ENCODE results near the gene OBSCN. TPM values are rescaled to one million over a fixed set of nuclear protein-coding genes. Genes with fewer than 3 reads are reported as not detected.

OBSCN gene
- total RNA-seq, 1 experiment from 2014 or later = 10.5 TPM

DNA sequence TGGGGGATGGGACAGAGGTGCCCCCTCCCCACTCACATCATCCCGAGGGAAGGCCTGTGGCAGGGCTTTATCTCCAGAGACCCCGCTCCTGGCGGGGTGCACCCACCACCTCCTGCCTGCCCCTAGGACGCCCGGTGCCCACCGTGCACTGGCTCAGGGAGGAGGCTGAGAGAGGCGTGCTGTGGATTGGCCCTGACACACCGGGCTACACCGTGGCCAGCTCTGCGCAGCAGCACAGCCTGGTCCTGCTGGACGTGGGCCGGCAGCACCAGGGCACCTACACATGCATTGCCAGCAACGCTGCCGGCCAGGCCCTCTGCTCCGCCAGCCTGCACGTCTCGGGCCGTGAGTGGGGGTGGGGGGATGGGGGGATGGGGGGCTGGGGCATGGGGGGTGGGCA, 127.1 kb downstream of the OBSCN start:
- H3K27me3 ChIP-seq (ENCODE audit: control insufficient read depth, insufficient read depth, low read length) = no peaks in the 10 kb centered on the region
- in situ Hi-C loops (cut with HindIII; ENCODE audit: low pct_unique_long_range_greater_than_20kb, low sequenced_read_pairs) (no loop called here), intact Hi-C loops (cut with micrococcal nuclease; ENCODE audit: unreplicated experiment) (no loop called here)
- no peak overlapping the region for H3K27ac ChIP-seq (ENCODE audit: low read length)
- H3K9me3 ChIP-seq (ENCODE audit: control insufficient read depth, insufficient read depth, low read depth, low read length) = no peaks in the 10 kb centered on the region
- TF ChIP-seq, protein P1, sequence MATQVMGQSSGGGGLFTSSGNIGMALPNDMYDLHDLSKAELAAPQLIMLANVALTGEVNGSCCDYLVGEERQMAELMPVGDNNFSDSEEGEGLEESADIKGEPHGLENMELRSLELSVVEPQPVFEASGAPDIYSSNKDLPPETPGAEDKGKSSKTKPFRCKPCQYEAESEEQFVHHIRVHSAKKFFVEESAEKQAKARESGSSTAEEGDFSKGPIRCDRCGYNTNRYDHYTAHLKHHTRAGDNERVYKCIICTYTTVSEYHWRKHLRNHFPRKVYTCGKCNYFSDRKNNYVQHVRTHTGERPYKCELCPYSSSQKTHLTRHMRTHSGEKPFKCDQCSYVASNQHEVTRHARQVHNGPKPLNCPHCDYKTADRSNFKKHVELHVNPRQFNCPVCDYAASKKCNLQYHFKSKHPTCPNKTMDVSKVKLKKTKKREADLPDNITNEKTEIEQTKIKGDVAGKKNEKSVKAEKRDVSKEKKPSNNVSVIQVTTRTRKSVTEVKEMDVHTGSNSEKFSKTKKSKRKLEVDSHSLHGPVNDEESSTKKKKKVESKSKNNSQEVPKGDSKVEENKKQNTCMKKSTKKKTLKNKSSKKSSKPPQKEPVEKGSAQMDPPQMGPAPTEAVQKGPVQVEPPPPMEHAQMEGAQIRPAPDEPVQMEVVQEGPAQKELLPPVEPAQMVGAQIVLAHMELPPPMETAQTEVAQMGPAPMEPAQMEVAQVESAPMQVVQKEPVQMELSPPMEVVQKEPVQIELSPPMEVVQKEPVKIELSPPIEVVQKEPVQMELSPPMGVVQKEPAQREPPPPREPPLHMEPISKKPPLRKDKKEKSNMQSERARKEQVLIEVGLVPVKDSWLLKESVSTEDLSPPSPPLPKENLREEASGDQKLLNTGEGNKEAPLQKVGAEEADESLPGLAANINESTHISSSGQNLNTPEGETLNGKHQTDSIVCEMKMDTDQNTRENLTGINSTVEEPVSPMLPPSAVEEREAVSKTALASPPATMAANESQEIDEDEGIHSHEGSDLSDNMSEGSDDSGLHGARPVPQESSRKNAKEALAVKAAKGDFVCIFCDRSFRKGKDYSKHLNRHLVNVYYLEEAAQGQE (IDR thresholded peaks at IDR 0.05; ENCODE audit: insufficient read depth in 1 of 2, low read depth in 2 of 2, low read length in 1 of 2) = no peak
- TF ChIP-seq POLR2AphosphoS5 (IDR thresholded peaks at IDR 0.05; ENCODE audit: low read depth, low read length) (no peak), SIN3A (IDR thresholded peaks at IDR 0.05; ENCODE audit: borderline replicate concordance, insufficient read depth, low read depth, low read length) (no peak), TCF7L2 (IDR thresholded peaks at IDR 0.05; ENCODE audit: low read depth, low read length) (no peak)
- TF ChIP-seq, protein P2, sequence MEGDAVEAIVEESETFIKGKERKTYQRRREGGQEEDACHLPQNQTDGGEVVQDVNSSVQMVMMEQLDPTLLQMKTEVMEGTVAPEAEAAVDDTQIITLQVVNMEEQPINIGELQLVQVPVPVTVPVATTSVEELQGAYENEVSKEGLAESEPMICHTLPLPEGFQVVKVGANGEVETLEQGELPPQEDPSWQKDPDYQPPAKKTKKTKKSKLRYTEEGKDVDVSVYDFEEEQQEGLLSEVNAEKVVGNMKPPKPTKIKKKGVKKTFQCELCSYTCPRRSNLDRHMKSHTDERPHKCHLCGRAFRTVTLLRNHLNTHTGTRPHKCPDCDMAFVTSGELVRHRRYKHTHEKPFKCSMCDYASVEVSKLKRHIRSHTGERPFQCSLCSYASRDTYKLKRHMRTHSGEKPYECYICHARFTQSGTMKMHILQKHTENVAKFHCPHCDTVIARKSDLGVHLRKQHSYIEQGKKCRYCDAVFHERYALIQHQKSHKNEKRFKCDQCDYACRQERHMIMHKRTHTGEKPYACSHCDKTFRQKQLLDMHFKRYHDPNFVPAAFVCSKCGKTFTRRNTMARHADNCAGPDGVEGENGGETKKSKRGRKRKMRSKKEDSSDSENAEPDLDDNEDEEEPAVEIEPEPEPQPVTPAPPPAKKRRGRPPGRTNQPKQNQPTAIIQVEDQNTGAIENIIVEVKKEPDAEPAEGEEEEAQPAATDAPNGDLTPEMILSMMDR (IDR thresholded peaks at IDR 0.05) = no peak
- no peak for DNase-seq (ENCODE audit: low read depth, low spot score)
- H3K36me3 ChIP-seq (ENCODE audit: control insufficient read depth, insufficient read depth, low read length) = no peaks in the 10 kb centered on the region
- ChIA-PET POLR2A (no interaction called here), CTCF (no interaction called here)
- ATAC-seq = no peak
- no peak overlapping the region for H3K4me3 ChIP-seq (ENCODE audit: low read depth in 2 of 2, low read length in 2 of 2)
- H3K4me1 ChIP-seq (ENCODE audit: control insufficient read depth, insufficient read depth, low read length) = no peaks in the 10 kb centered on the region
- BruUV-seq (replicated peaks) = no TSS peak

DNA sequence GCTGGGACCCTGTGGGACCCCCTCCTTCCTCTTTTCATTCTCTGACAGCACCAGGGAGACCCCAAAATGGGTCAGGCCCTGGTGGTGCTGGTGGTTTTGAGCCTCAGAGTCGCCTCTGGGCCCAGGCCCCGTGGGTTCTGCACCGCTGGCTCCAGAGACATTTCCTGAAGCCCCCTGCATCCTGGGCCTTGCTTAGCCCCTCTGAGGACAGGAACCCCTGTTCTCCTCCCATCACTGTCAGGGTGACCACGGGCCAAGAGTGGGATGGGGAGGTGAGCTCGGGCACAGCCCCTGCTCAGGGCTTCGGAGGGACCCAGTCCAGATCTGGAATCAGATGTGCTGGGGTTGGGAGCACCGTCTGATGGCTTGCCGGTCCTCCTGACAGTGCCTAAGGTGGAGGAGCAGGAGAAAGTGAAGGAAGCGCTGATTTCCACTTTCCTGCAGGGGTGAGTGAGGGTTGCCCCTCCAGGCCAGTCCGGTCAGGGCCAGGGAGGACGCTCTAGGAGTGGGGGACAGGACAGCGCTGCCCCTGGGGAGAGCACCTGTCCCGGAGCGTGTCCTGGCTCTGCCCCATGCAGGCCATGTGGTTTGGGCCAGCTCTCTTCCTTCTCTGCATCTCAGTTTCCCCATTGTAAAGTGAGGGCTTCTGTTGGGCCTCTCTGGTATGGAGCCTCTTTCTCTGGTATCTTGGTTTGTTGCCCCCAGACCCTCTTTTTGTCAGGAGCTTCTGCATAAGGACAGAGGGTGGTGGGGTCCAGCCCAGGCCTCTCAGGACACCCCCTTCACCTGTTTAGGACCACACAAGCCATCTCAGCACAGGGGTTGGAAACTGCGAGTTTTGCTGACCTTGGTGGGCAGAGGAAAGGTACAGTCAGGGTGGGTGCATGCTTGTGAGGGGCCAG, 127.8 kb downstream of the OBSCN start:
- Histone ChIP-seq H3K4me3 (ENCODE audit: low read depth in 2 of 2, low read length in 2 of 2) (no peak overlapping the region), H3K4me1 (ENCODE audit: control insufficient read depth, insufficient read depth, low read length) (no peaks in the 10 kb centered on the region), H3K9me3 (ENCODE audit: control insufficient read depth, insufficient read depth, low read depth, low read length) (no peaks in the 10 kb centered on the region), H3K27ac (ENCODE audit: low read length) (no peak overlapping the region), H3K27me3 (ENCODE audit: control insufficient read depth, insufficient read depth, low read length) (no peaks in the 10 kb centered on the region), H3K36me3 (ENCODE audit: control insufficient read depth, insufficient read depth, low read length) (no peaks in the 10 kb centered on the region)
- ChIA-PET CTCF (no interaction called here), POLR2A (no interaction called here)
- DNase-seq (ENCODE audit: low read depth, low spot score) (no peak), ATAC-seq (no peak)
- intact Hi-C loops (cut with micrococcal nuclease; ENCODE audit: unreplicated experiment) (no loop called here), in situ Hi-C loops (cut with HindIII; ENCODE audit: low pct_unique_long_range_greater_than_20kb, low sequenced_read_pairs) (no loop called here)
- no peak for TF ChIP-seq SIN3A (IDR thresholded peaks at IDR 0.05; ENCODE audit: borderline replicate concordance, insufficient read depth, low read depth, low read length)
- TF ChIP-seq, protein P2 (IDR thresholded peaks at IDR 0.05) = no peak
- no peak for TF ChIP-seq TCF7L2 (IDR thresholded peaks at IDR 0.05; ENCODE audit: low read depth, low read length)
- TF ChIP-seq, protein P1 (IDR thresholded peaks at IDR 0.05; ENCODE audit: insufficient read depth in 1 of 2, low read depth in 2 of 2, low read length in 1 of 2) = no peak
- TF ChIP-seq POLR2AphosphoS5 (IDR thresholded peaks at IDR 0.05; ENCODE audit: low read depth, low read length) = no peak
- BruUV-seq (replicated peaks) = no TSS peak
